HepG2 (cell line): ENCODE measurements around the gene UBE2Q2. TPM values are rescaled to one million over a fixed set of nuclear protein-coding genes. Genes with fewer than 3 reads are reported as not detected.

Experiments used
- ATAC-seq: fragments of 200-7000 bp; cut with Tn5 transposase; 3 replicates; pipeline ENCODE4 v1.9.1; 2020; ENCODE audit warnings: mild to moderate bottlenecking, moderate library complexity
- BruUV-seq: library from RNA; stranded (reverse); fragments of 400-500 nt; replicated peaks from 2 replicates; lab custom pipeline; 2021; lab: Mats Ljungman, UMichigan
- CTCF ChIA-PET: fragments of 300-600 bp; formaldehyde crosslinking; extraction: SDS; loops from one replicate; lab custom pipeline; 2021; ENCODE audit warnings: low total read pairs, inconsistent platforms, low intra/inter-chr PET ratio; lab: Yijun Ruan, JAX
- POLR2A ChIA-PET: fragments of 350-600 bp; sonication (Branson Sonifier 250); formaldehyde crosslinking; loops from one replicate; lab custom pipeline; 2020; ENCODE audit warnings: antibody characterized with exemption, inconsistent platforms; lab: Yijun Ruan, JAX
- DNase-seq: peaks from one replicate; pipeline ENCODE4 v3.0.0-alpha.2; 2015; ENCODE audit warnings: low spot score
- FAIRE-seq: peaks from 3 replicates; lab custom pipeline; 2011; peaks lifted over from hg19 to GRCh38; lab: Jason Lieb, UNC
- H2AFZ ChIP-seq: one replicate; pipeline ENCODE4 v1.6.1; 2011; ENCODE audit warnings: low read length, inconsistent platforms
- H3K27ac ChIP-seq: fragments of 300-600 bp; 3 replicates; pipeline ENCODE4 v1.8.0; 2011; ENCODE audit warnings: mixed run types, mild to moderate bottlenecking, mixed read lengths, low read length, inconsistent platforms; ENCODE audit not compliant: insufficient read depth; ENCODE audit errors: extremely low read length
- H3K27me3 ChIP-seq, 2 experiments: fragments of 200-600 bp in 1 of 2; 2 replicates in 1 of 2; 3 replicates in 1 of 2; pipeline versions ENCODE4 v1.6.0 to v1.8.0; 2011; ENCODE audit warnings: low read length in 2 of 2, mild to moderate bottlenecking in 2 of 2, moderate library complexity in 2 of 2, inconsistent platforms in 1 of 2; ENCODE audit not compliant: insufficient read depth in 2 of 2, control insufficient read depth in 1 of 2
- H3K36me3 ChIP-seq, 2 experiments: fragments of 200-600 bp in 1 of 2; replicated peaks in 1 of 2; 2 replicates in 1 of 2; 3 replicates in 1 of 2; pipeline versions ENCODE4 v1.5.1 to v1.8.0; 2011; ENCODE audit warnings: low read length in 2 of 2, inconsistent platforms in 1 of 2; ENCODE audit not compliant: insufficient read depth in 2 of 2, control insufficient read depth in 1 of 2
- H3K4me1 ChIP-seq: 2 replicates; pipeline ENCODE4 v1.5.1; 2012; ENCODE audit warnings: low read length, inconsistent platforms; ENCODE audit not compliant: insufficient read depth
- H3K4me2 ChIP-seq: 2 replicates; pipeline ENCODE4 v1.6.0; 2011; ENCODE audit warnings: low read depth, low read length, inconsistent platforms
- H3K4me3 ChIP-seq, 3 experiments: fragments of 200-600 bp in 1 of 3; sonication (generic), shearing (Covaris generic) in 1 of 3; replicated peaks in 1 of 3; 2 replicates each; pipeline ENCODE4 v1.5.1; 2011 to 2016; ENCODE audit warnings: low read length in 3 of 3, inconsistent platforms in 2 of 3, low read depth in 2 of 3, mild to moderate bottlenecking in 2 of 3, control low read depth in 1 of 3, mixed read lengths in 1 of 3; ENCODE audit not compliant: insufficient read depth in 1 of 3
- H3K79me2 ChIP-seq: one replicate; pipeline ENCODE4 v1.6.1; 2011; ENCODE audit warnings: low read length, inconsistent platforms; ENCODE audit not compliant: insufficient read depth
- H3K9ac ChIP-seq: 2 replicates; pipeline ENCODE4 v1.6.0; 2011; ENCODE audit warnings: mild to moderate bottlenecking, low read depth, low read length, inconsistent platforms; ENCODE audit not compliant: insufficient read depth
- H3K9me3 ChIP-seq: 2 replicates; pipeline ENCODE4 v1.5.1; 2012; ENCODE audit warnings: mild to moderate bottlenecking, low read length
- H4K20me1 ChIP-seq: 2 replicates; pipeline ENCODE4 v1.6.0; 2011; ENCODE audit warnings: inconsistent platforms, mild to moderate bottlenecking, low read length, moderate library complexity; ENCODE audit not compliant: insufficient read depth
- ATF7 ChIP-seq, 2 experiments: fragments of 450-650 bp in 1 of 2; sonication (generic) in 1 of 2; formaldehyde crosslinking in 1 of 2; IDR thresholded peaks; 2 replicates each; pipeline versions ENCODE4 v1.4.0 to v1.6.1; 2016 to 2020; ENCODE audit warnings: antibody characterized with exemption in 1 of 2, mild to moderate bottlenecking in 1 of 2, missing genetic modification reagents in 1 of 2
- HMG20A ChIP-seq: IDR thresholded peaks from 2 replicates; pipeline ENCODE4 v1.6.1; 2016; ENCODE audit warnings: borderline replicate concordance
- HNF4A ChIP-seq: sonication (generic); formaldehyde crosslinking; IDR thresholded peaks from 2 replicates; pipeline ENCODE4 v1.4.0; 2020; ENCODE audit warnings: missing genetic modification reagents
- KDM5A ChIP-seq: fragments of 200-600 bp; sonication (generic); IDR thresholded peaks from 2 replicates; pipeline ENCODE4 v1.7.0; 2018; ENCODE audit warnings: antibody characterized with exemption, mild to moderate bottlenecking, low read length, borderline replicate concordance
- MZF1 ChIP-seq: sonication (generic); formaldehyde crosslinking; IDR thresholded peaks from 2 replicates; pipeline ENCODE4 v1.8.1; 2023; ENCODE audit warnings: mild to moderate bottlenecking, missing genetic modification reagents, borderline replicate concordance
- NFKBIZ ChIP-seq: IDR thresholded peaks from 2 replicates; pipeline ENCODE4 v1.6.1; 2018; ENCODE audit warnings: missing genetic modification reagents, missing compliant biosample characterization
- SMAD9 ChIP-seq: sonication (generic); formaldehyde crosslinking; IDR thresholded peaks from 2 replicates; pipeline ENCODE4 v1.5.1; 2020; ENCODE audit warnings: mild to moderate bottlenecking, missing genetic modification reagents
- U2AF2 ChIP-seq: fragments of 200-400 bp; formaldehyde crosslinking; IDR thresholded peaks from 2 replicates; pipeline ENCODE4 v1.6.1; 2017; ENCODE audit warnings: low read depth, mild to moderate bottlenecking, low read length
- ZFX ChIP-seq: sonication (generic); formaldehyde crosslinking; IDR thresholded peaks from 2 replicates; pipeline ENCODE4 v1.4.0; 2020; ENCODE audit warnings: mild to moderate bottlenecking, low read depth, missing genetic modification reagents, moderate library complexity
- ZNF124 ChIP-seq: sonication (generic); formaldehyde crosslinking; IDR thresholded peaks from 2 replicates; pipeline ENCODE4 v1.4.0; 2020; ENCODE audit warnings: missing genetic modification reagents
- ZNF292 ChIP-seq: sonication (generic); formaldehyde crosslinking; IDR thresholded peaks from 2 replicates; pipeline ENCODE4 v1.8.1; 2022; ENCODE audit warnings: mild to moderate bottlenecking, low read depth, missing genetic modification reagents, borderline replicate concordance
- ZNF570 ChIP-seq: sonication (generic); formaldehyde crosslinking; IDR thresholded peaks from 2 replicates; pipeline ENCODE4 v1.4.0; 2020; ENCODE audit warnings: mild to moderate bottlenecking, missing genetic modification reagents, borderline replicate concordance
- ZNF646 ChIP-seq: sonication (generic); formaldehyde crosslinking; IDR thresholded peaks from 2 replicates; pipeline ENCODE4 v1.9.0; 2021; ENCODE audit warnings: mild to moderate bottlenecking, missing genetic modification reagents
- WGBS: methylation state at CpG from one replicate; pipeline ENCODE4 v1.1.6; 2017; ENCODE audit warnings: low lambda C conversion rate; 5-methylcytosine and 5-hydroxymethylcytosine counted together
- in situ Hi-C: cut with HindIII; loops from 2 replicates; pipeline ENCODE4 v1.10.0; 2017; ENCODE audit warnings: low pct_unique_long_range_greater_than_20kb; ENCODE audit not compliant: extremely low pct_ligation_motif_present
- intact Hi-C: fragments of 100-400 bp; cut with micrococcal nuclease; formaldehyde crosslinking; loops from one replicate; pipeline ENCODE4 v1.10.0; 2022; ENCODE audit not compliant: unreplicated experiment
- polyA plus RNA-seq, 8 experiments: library from polyadenylated mRNA; depleted of rRNA in 3 of 8; stranded (reverse) in 7 of 8; unstranded in 1 of 8; fragments of >200 nt; fragmentation: Illumina TruSeq in 4 of 8; extraction: Trizol in 4 of 8; gene quantifications; 2 replicates each; pipeline versions ENCODE4 v1.2.1 to v1.2.3, GENCODE V29; 2011 to 2016; ENCODE audit warnings: low read depth in 4 of 8, missing spikeins in 1 of 8, mixed read lengths in 1 of 8; ENCODE audit not compliant: insufficient read depth in 1 of 8
- total RNA-seq, 5 experiments: library from RNA; depleted of rRNA; stranded (reverse); fragments of >200 nt; fragmentation: Illumina TruSeq; extraction: Trizol; gene quantifications; 2 replicates each; pipeline ENCODE4 v1.2.3, GENCODE V29; 2016; ENCODE audit warnings: low read depth in 1 of 5

Gene UBE2Q2
- total and polyA plus RNA-seq, 2 of the 13 experiments (the other 11 are each of a cell fraction or from before 2014, with no cell fraction given) = 10.6 to 20.4 TPM

GRCh38 chr15:75884041-75884440, 40.8 kb downstream of the UBE2Q2 start:
- no TSS peak for BruUV-seq
- Histone ChIP-seq H2AFZ (no peak overlapping the region), H4K20me1 (no peaks in the 10 kb centered on the region), H3K4me3 (no peak overlapping the region), H3K4me2 (no peak overlapping the region), H3K4me1 (peaks cover 37% of the 10 kb centered on the region), H3K79me2 (no peaks in the 10 kb centered on the region), H3K36me3 (peaks cover 0 to 7% of the 10 kb centered on the region in 2 experiments; a peak in 1 of 5 replicates), H3K9ac (no peak overlapping the region), H3K27me3 (no peaks in the 10 kb centered on the region), H3K9me3 (no peaks in the 10 kb centered on the region), H3K27ac (no peak overlapping the region)
- FAIRE-seq (no peak), DNase-seq (no peak), ATAC-seq (no peak)
- WGBS = 100% methylated on average over 1 of the region's 1 CpG
- in situ Hi-C loops (no loop called here), intact Hi-C loops (loop anchor here (2.0 kb wide), 1 partner anchor 19 kb away; the partner anchor contains the start of gene FBXO22)
- TF ChIP-seq KDM5A (no peak), ZNF570 (CRISPR knock-in tag) (no peak), NFKBIZ (no peak), ZNF124 (CRISPR knock-in tag) (no peak), ZNF646 (CRISPR knock-in tag) (no peak), ZNF292 (CRISPR knock-in tag) (no peak), SMAD9 (CRISPR knock-in tag) (no peak), ZFX (no peak), U2AF2 (no peak), HMG20A (CRISPR knock-in tag) (no peak), MZF1 (CRISPR knock-in tag) (no peak), HNF4A (CRISPR knock-in tag) (no peak), ATF7 (IDR thresholded peaks at IDR 0.05) (no peak), ATF7 (CRISPR knock-in tag; IDR thresholded peaks at IDR 0.05) (no peak)
- POLR2A ChIA-PET = no interaction called here
- CTCF ChIA-PET = no interaction called here
